Right forelimb (tissue), 1 donor: ENCODE results near the gene FAM217B.

ENCODE experiments used
- DNase-seq: peaks from one replicate; pipeline ENCODE4 v3.0.0-alpha.2; 2018

FAM217B gene

DNA sequence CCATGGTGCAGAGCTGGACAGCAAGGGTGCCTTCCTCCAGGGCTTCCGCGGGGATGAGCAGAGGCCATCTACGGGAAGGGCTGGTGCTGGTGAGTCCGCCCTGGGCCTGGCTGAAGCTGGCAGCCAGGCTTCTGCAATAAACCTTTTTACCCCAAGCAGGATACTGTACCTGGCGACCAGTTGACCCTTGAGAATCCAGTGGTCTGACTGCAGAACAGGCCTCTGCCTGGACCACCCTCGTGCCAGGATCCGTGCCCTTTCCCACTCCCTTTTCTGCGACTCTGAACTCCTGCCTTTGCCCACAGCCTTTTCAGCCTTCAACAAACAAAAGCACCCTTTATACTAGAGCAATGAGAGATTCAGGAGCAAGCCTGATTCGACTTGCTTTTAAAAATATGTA, 36.9 kb downstream of the FAM217B start:
- DNase-seq, result no peak

DNA sequence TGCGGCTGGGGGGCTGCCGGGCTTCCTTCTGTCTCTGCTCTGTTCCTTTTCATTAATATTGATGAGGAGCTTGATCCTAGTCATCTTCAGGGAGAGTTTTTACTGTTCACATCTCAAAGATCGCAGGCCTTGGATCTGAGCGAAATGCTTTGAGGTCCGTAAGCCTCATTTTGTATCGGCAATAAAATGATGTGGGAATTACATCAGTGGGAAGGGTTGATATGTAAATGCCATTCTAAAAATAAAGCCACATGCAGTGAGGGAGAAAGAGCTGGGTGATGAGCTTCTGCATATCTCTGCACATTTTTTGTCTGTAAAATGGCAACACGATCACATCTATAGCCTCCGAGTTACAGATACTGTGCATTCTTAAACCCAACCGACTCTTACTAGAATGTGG, 42.9 kb downstream of the FAM217B start:
- no peak for DNase-seq

DNA sequence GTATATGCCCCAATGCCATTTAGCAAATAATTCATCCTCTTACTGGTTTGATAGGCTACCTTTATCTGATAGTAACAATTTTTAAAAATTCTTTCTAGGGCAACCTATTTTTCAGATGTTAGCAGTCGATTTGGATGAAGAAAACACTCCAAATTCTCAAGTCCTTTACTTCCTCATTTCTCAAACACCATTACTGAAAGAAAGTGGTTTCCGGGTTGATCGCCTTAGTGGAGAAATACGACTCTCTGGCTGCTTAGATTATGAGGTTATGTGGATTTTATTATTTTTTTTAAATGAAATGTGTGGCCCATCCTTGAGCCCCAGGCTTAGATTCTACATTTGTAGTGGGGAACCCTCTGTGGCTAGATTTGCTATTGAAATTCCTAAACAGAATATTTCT, 44.4 kb downstream of the FAM217B start:
- DNase-seq, result no peak

DNA sequence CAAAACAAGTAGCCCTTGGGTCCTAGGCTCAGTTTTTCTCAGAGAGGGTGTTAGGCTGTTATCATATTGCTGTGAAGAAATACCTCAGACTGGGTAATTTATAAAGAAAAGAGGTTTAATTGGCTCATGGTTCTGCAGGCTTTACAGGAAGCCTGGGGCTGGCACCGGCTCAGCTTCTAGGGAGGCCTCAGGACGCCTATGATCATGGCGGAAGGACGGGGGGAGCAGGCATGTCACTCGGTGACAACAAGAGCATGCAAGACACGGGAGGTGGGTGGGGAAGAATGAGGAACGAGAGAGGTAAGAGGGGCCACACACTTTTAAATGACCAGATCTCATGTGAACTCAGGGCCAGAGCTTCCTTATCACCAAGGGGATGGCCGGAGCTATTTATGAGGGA, 45.0 kb downstream of the FAM217B start:
- DNase-seq, result no peak

DNA sequence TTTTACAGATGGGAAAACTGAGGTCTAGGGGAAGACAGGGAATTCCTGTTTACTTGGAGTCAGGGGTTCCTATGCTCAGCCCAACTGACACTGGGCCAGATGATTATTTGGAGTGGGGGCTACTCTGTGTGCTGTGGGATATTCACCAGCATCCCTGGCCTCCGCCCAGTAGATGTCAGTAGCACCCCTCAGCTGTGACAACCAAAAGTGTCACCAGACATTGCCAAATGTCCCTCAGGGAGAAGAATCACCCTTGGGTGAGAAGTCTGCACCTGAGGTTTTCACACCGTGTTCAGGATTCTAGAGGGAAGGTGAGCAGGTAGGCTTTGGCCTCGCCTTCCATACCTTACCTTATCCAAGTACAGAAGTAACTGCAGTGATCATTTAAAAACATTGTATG, 45.7 kb downstream of the FAM217B start:
- no peak for DNase-seq

DNA sequence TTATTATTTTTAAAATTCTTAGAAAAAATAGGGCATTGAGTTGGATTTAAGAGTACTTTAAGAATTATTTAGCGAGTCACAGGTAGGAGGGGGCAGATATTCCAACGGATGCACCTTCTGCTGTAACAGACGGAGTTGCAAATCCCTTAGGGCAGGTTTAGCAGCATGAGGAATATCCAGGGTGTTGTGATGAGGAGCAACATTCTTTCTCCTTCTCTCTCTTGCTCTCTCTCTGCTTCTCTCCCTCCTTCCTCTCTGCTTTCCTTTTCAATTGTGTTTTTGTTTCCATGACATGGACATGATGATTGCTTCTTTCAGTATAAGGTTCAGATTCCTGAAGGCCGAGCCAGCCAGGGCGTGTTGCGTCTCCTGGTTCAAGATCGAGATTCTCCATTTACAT, 46.9 kb downstream of the FAM217B start:
- no peak for DNase-seq

DNA sequence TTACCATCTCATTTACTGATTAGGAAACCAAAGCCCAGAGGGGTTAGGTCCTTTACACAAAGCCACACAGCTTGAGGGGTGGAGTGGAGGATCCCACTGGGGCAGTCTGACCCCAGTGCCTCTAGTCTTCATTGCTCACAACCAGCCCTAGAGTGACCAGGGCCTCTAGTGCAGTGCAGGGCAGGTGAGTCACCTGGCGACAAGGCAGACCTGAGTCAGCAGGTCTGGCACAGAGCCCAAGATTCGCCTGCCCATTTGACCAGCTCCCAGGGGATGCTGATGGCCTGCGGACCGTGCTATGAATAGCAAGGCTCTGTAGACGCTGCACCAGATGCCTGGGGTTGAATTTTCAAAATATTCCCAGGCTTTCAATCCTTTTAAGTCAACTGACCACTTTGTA, 48.0 kb downstream of the FAM217B start:
- DNase-seq, result no peak

DNA sequence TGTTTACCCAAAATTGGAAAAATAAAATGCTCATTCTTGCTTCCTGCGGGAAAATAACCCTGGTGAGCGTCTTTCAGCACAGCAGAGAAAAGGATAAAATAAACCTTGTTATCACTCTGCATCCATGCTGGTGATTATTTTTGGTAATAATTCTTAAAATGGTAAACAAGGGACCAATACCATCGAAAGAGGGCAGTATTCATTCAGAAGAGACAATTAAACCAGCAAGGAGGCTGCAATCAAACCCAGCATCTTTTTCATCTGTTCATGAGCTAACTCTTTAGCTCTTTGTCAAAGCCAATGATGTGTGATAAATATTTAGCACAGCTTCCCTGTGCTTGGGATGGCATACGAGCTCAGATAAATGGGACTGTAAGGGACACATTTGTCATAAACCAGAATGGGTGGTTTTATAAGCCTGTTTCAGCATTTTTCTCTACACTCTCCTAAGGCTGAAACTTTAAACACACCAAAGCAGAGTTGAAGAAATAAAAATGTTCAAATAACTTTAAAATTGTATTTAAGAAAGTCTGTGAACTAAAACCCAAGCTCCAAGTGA, 52.4 kb downstream of the FAM217B start:
- no peak for DNase-seq

DNA sequence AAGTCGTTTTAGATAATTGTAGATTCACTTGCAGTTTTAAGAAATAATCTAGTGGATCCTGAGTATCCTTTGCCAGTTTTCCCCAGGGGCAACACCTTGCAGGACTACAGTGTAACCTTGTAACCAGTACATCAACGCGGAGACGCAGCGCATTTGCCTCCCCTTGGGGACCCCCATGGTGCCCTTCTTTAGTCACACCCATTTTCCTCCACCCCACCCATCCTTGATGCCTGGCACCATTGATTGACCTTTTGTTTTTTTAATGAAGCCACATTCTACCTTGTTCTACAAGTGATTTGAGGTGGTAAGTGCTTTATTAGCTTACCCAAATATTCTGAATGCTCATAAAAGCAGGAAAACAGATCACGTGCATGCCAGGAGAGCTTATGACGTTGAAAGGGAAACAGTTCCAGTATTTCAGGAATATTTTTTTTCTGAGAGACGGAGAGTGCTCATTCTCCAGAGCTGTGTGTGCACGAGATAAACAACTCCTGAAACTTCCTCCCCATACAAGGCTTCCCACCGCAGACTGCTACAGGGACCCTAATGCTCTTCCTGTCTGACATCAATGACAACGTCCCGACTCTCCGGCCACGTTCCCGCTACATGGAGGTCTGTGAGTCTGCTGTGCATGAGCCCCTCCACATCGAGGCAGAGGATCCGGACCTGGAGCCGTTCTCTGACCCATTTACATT, 53.7 kb downstream of the FAM217B start:
- DNase-seq, result no peak

DNA sequence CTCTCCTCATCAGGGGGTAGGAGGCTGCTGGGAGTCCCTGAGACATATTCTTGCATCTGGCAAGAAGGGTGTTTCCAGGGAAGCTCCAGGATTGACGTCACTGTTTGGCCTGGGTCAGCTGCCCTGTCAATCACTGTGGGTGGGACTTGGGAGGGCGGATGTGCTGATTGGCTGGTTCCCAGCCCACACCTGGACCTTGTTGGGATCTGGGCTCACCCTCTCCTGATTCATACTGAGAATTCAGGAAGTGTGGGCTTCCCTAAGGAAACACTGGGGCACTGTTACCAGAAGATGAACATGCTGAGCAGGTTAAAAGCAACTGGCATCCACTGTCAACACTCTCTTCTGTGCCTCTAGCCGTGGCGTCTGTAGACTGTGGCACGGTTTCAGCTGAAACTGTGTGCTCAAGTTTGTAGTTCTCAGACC, 54.5 kb downstream of the FAM217B start:
- peak; percentile 59 for DNase-seq

DNA sequence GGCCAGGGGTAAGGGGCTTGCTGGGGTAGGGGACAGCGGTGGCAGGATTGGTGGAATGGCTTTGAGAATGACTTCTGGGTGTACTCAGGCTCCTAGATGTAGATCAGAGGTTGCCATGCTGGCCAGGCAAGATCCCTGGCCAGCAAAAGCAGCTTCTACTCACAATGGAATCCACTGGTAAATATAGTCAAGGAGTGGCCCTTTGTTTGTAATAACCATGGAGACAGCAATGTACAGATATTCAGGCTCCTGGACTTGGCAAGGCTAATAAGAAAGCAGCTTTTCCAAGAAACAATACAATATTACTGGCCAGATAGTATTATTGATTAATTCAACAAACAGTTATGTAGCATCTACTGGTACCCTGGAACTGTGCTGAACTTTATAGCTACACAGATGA, 55.9 kb downstream of the FAM217B start:
- DNase-seq, result no peak

DNA sequence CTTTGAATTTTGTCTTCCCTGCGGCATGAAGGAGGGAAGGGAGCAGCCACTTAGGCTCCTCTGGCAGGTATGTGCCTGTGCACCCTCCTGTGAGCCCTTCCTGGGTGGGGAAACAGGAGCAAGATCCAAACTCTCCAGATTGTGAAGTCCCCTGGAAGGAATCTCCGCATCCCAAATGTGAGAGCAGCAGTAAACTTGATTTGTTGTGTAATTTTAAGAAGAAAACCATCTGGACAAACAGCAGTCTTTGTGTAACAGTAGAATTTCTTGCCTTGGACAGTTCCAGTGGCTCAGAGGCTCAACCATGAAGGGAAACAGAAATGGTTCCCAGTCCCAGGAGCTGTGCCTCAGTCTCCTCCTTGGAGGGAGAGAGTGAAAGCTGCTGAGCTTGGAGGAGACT, 57.7 kb downstream of the FAM217B start:
- DNase-seq, result no peak
